HG03432 (cell line): ENCODE results near the gene KPNA5.
"Not testable (repeated sequence)": the region's sequence is repeated elsewhere in the genome, so short reads cannot be mapped to it uniquely, and the experiment has no call there.

Experiments used
- ATAC-seq: cut with Tn5 transposase; IDR thresholded peaks from one replicate; pipeline ENCODE4 v1.9.1; 2021; ENCODE audit warnings: mild to moderate bottlenecking, moderate library complexity; ENCODE audit not compliant: unreplicated experiment

The KPNA5 gene

GRCh38 chr6:116680880-116681672 is at the start of gene KPNA5:
TSS of gene KPNA5 (plus strand) at chr6:116681211. CDS start at chr6:116681335, 124 bp downstream.
- ATAC-seq = peak; percentile 92

- peak; percentile 79 for ATAC-seq
Observed at GRCh38 chr6:116631379-116631990, 49.5 kb upstream of the KPNA5 start.

- ATAC-seq = no peak
Observed at GRCh38 chr6:116633685-116634084, 47.3 kb upstream of the KPNA5 start.

GRCh38 chr6:116648156-116648555 is 32.9 kb upstream of the KPNA5 start:
- ATAC-seq = no peak

- no peak for ATAC-seq
Observed at GRCh38 chr6:116649129-116649528, 31.9 kb upstream of the KPNA5 start.

- ATAC-seq = no peak
Observed at GRCh38 chr6:116651916-116652315, 29.1 kb upstream of the KPNA5 start.

GRCh38 chr6:116661594-116661993 is 19.4 kb upstream of the KPNA5 start:
- ATAC-seq = no peak

GRCh38 chr6:116662202-116662601 is 18.8 kb upstream of the KPNA5 start:
- no peak for ATAC-seq

GRCh38 chr6:116663308-116663707 is 17.7 kb upstream of the KPNA5 start:
- no peak for ATAC-seq

GRCh38 chr6:116664169-116664568 is 16.8 kb upstream of the KPNA5 start:
- ATAC-seq = not testable (repeated sequence)

GRCh38 chr6:116665464-116665863 is 15.5 kb upstream of the KPNA5 start:
- no peak for ATAC-seq

- peak; percentile 46 for ATAC-seq
Observed at GRCh38 chr6:116666869-116667268, 14.1 kb upstream of the KPNA5 start.

- ATAC-seq = peak; percentile 35
Observed at GRCh38 chr6:116667623-116668022, 13.4 kb upstream of the KPNA5 start.

GRCh38 chr6:116672306-116672705 is 8.7 kb upstream of the KPNA5 start:
- no peak for ATAC-seq

- ATAC-seq = no peak
Observed at GRCh38 chr6:116676021-116676420, 5.0 kb upstream of the KPNA5 start.

GRCh38 chr6:116682334-116682712 is 1.3 kb downstream of the KPNA5 start:
- ATAC-seq = peak; percentile 32

GRCh38 chr6:116685437-116685993 is 4.5 kb downstream of the KPNA5 start:
- no peak for ATAC-seq

GRCh38 chr6:116686475-116687101 is 5.6 kb downstream of the KPNA5 start:
- not testable (repeated sequence) for ATAC-seq

GRCh38 chr6:116691154-116691553 is 10.1 kb downstream of the KPNA5 start:
- ATAC-seq = no peak

- ATAC-seq = not testable (repeated sequence)
Observed at GRCh38 chr6:116692873-116693272, 11.9 kb downstream of the KPNA5 start.

- ATAC-seq = not testable (repeated sequence)
Observed at GRCh38 chr6:116693275-116693674, 12.3 kb downstream of the KPNA5 start.

- peak; percentile 94 for ATAC-seq
Observed at GRCh38 chr6:116695401-116695800, 14.4 kb downstream of the KPNA5 start.
